CD4-positive, alpha-beta T cell treated with Interleukin-12 subunit alpha and Interleukin-12 subunit beta, for 1 hour (primary cell): ENCODE results near the gene KMT2C.
"Not testable (repeated sequence)": the region's sequence is repeated elsewhere in the genome, so short reads cannot be mapped to it uniquely, and the experiment has no call there.

ENCODE experiments used
- DNase-seq: peaks from one replicate; pipeline ENCODE4 v3.0.0-alpha.2; 2020

KMT2C gene

DNA sequence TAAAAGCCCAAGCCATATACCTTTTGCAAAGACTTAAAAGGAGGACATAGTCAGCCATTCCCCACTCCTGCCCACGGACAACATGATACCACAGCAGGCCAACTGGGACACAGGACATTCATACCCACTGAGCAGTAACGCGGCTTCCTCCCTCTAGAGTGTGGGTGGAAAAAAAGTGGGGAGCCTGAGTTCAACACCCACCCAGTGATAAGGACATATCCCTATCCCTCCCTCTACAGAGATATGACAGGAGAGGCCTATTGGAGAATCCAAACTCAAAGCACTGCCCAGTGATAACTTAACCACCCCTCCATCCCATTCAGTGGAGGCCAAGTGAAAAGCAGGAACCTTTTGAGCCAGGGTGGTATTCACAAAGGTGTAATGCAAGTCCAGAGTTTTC is 148.8 kb downstream of the KMT2C start:
- not testable (repeated sequence) for DNase-seq

DNA sequence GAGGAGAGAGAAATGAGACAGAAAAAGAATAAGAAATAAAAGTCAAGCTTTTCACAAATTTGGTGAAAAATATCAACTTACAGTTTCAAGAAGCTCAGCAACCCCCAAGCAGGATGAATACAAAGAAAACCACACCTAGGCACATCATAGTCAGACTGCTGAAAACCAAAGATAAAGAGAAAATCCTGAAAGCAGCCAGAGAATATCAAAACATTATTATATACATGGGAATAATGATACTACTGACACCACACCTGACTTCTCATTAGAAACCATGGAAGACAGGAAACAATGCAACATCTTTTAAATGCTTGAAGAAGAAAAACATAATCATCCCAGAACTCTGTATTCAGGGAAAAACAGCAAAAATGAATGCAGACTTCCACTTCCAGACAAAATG is 149.6 kb downstream of the KMT2C start:
- DNase-seq, result not testable (repeated sequence)

DNA sequence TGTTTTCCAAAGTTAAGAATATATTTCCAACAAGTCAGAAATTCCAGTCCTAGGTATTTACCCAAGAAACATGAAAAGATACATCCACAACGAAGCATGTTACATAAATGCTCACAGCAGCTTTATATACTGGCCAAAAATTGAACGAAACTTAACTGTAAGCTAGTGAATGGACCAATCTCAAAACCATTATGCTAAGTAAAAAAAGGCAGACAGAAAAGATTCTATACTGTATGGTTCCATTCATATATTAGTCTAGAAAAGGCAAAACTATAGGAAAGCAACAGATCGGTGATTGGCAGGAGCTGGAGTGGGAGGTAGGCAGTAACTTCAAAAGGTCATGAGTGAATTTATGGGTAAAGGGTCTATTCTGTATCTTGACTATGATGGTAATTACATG is 150.8 kb downstream of the KMT2C start:
- not testable (repeated sequence) for DNase-seq

DNA sequence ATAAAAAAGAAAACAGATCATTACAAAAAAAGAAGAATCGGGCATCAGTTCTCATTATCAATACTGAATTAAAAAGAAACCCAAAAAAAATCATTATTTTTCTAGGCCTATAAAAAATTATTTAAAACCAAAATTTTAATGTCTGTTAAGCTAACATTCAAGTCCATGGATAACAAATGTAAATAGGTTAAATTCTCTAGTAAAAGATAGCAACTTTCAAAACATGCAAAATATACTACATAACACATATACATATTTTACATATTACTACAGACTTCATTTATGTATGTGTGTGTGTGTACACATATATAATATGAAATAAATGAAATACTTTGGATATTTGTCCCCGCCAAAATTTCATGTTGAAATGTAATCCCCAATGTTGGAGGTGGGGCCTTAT is 158.1 kb downstream of the KMT2C start:
- not testable (repeated sequence) for DNase-seq

DNA sequence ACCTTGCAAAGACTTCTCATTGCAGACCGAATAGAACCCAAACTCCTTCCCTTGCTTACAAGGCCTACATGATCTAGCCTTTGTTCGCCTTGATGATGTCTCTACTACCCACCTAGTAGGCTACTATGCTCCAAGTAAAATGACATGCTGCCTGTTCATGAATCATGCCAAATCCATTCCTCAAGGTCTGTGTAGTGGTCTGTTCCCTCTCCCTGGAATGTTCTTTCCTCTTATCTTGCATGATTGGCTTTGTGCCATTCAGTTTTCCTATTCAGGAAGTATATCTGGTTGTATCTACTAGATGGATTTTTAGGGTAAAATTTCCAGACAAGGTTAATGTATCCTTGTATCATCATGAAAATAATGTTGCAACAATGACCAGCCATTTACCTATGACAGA is 165.4 kb downstream of the KMT2C start:
- not testable (repeated sequence) for DNase-seq

DNA sequence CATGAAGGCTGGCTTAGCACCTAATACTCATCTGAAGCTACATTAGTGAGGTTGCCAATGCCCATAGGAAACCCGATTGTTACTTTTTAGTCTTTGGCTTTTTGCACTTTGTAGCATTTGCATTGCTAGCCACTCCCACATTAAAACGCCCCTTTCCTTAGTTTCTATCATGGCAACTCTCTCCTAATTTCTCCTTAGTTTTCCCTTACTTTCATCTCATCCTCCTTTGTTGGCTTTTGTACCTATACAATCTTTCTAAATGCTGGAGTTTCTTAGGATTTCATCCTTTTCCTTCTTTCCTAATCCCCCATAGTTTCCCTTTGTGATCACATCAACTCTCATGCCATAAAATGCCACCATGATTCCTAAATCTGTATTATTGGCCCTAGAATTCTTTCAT is 168.9 kb downstream of the KMT2C start:
- DNase-seq, result not testable (repeated sequence)

DNA sequence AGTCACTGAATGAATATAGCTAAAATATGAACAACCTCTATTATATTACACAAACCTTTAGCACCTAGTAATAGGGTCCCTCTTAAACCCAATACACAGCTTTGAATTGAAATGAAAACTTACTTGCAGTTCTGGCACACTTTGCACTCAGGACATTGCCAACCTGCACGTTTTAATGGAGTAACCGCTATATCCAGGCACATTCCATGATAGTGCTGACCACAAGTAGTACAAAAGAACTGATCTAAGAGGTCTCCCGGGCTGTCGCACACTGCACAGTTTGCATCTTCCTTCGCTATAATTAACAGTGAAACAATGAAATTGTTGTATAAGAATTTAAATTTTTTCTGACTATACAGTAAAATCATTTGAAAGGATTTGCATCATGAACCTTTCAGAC is 170.9 kb downstream of the KMT2C start:
- DNase-seq, result not testable (repeated sequence)

DNA sequence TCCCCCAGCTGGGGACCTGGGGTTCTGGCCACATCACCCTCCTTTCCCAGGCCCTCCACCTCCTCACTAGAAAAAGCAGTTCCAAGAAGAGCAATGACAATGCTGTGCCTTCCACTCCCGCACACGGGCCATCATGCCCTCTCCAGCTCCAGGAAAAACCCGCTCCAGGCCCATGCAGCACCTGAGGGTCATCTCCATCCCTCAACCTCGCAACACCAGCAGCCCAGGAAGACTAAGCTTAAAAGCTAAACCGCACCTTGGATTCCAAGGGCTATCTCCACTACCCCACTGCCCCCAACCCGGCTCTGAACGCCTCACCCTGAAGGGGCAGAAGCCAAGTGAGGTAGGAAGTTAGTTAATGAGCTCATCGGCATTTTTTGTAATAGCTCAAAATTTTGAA is 173.7 kb downstream of the KMT2C start:
- DNase-seq, result not testable (repeated sequence)

DNA sequence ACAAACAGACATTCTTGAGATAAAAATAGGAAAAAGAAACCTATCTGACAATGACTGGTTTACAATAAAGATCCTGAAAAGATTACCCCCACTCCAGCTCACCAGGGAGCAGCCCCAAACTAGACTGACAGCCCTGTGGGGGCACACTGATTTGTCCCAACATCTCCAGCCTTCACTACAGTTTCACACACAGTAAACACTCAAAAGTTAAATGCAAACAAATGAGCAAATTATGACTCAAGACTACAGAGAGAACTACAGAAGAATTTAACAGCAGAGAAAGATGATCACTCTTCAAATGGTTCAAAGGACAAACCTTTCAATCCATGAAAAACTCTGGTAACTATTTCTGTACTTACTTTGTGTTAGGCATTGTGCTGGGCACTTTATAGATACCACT is 176.2 kb downstream of the KMT2C start:
- not testable (repeated sequence) for DNase-seq

DNA sequence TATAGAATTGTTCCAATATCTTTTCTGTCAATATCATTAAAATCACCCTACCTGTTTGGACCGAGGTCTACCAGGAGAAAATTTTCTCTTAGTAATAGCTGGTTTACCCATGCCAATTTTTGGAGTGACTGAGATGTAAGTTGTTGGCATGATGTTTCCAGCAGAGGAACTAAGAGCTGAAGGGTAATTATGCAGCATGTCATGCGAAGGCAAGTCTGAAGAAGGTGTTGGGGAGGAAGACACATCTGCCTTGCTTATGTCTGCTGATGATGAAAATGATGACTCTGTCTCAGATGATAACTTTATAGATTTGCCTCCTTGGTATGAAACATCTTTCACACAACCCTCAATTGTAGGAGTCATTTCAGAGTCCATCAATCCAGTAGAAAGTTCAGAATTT is 188.0 kb downstream of the KMT2C start:
- not testable (repeated sequence) for DNase-seq

DNA sequence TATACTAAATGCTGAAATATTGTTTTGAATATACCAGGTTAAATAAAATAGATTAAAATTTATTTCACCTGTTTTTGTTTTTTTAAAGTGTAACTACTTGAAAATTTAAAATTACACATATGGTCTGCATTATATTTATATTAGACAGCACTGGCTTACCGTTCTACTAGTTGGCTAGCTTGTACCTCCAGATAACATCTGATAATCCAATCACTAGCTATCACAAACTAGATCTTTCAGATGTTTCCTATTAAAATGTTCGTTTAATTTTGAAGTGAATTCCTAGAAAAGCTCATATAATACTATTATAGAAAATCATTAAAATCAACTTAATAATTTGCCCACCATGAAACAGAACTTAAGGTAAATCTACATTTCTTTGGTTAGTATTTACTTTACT is 190.4 kb downstream of the KMT2C start:
- not testable (repeated sequence) for DNase-seq

DNA sequence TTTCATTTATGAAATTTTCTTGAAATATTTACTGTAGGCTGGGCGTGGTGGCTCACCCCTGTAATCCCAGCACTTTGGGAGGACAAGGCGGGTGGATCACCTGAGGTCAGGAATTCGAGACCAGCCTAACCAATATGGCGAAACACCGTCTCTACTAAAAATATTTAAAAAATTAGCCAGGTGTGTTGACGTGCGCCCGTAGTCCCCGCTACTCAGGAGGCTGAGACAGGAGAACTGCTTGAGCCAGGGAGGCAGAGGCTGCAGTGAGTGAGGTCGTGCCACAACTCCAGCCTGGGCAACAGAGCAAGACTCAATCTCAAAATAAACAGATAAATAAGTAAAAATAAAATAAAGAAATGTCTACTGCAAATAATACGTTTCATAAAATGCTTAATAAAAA is 192.3 kb downstream of the KMT2C start:
- not testable (repeated sequence) for DNase-seq

DNA sequence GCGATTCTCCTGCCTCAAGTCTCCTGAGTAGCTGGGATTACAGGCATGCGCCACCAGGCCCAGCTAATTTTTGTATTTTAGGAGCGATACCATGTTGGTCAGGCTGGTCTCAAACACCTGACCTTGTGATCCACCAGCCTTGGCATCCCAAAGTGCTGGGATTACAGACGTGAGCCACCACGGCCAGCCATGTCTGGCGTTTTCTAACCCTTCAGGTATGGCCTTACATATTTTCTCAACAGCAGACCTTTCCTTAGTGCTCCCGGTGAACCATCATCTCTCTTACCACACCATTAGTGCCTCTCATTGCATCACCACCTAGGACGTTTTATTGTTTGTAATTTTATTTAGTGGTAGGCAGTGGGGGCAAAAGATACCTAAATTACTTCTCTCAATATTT is 194.5 kb downstream of the KMT2C start:
- not testable (repeated sequence) for DNase-seq

DNA sequence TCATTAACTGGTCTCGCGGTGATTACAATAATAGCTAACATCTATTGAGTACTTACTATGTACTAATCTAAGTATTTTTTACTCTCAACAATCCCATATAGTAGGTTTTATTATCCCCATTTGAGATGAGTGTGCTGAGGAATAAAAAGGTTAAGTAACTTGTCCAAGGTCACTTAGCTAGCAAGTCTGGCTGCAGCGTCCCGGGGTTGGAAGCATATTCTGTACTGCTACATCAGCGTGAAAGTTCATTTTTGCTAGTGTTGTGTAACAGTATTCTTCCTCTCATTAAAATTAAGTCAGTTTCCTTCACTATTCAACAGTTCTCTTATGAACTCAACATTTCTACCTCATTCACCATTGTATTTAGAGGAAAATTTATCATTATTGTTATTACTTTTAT is 199.5 kb downstream of the KMT2C start:
- not testable (repeated sequence) for DNase-seq

DNA sequence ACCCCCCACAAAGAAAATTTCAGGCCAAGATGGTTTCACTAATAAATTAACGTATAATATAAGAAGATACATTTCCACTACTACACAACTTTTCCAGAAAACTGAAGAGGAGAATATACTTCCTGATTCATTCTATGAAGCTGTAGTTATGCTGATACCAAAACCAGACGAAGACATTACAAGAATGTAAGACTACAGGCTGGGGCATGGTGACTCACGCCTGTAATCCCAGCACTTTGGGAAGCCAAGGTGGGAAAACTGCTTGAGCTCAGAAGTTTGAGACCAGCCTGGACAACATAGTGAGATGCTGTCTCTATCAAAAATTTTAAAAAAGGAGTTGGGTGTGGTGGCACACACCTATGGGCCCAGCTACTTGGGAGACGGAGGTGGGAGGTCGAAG is 201.4 kb downstream of the KMT2C start:
- not testable (repeated sequence) for DNase-seq

DNA sequence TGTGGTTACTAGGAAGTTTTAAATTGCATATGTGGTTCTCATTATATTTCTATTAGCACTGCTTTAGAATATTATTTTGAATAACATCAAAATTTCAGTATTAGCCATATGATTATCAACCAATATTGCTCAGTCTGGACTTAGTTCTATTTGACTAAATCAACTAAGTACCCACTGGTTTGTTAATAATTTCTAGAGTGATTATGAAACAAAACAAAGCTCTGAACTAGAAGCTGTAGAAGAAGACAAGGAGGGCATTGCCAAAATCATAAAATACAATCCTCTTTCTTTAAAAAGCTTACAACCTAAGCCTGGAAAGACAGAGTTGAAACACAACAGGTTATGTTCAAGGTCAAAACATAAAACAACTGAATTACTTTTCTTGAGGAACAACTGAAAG is 204.7 kb downstream of the KMT2C start:
- no peak for DNase-seq

DNA sequence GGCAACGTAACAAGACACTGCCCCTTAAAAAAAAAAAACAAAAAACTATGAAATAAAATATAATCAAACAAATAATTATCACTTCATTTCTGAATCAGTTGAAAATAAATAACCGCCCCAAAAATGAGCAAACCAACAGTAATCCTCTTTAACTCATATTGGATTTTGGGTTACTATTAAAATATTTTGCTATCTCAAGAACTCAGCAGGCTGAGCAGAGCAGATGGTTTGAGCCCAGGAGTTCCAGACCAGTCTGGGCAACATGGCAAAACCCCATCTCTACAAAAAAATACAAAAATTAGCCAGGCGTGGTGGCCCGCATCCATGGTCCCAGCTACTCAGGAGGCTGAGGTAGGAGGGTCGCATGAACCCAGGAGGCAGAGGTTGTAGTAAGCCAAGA is 216.2 kb downstream of the KMT2C start:
- DNase-seq, result not testable (repeated sequence)

DNA sequence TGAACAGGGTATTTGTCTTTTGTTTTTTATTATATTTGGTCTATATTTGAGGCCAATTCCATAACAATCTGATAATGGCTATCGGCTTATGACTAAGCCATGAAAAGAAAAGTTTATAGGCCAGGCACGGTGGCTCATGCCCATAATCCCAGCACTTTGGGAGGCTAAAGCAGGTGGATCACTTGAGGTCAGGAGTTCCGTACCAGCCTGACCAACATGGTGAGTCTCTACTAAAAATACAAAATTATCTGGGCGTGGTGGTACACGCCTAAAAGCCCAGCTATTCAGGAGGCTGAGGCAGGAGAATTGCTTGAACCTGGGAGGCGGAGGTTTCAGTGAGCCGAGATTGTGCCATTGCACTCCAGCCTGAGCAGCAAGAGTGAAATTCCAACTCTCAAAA is 227.0 kb downstream of the KMT2C start:
- DNase-seq, result not testable (repeated sequence)

DNA sequence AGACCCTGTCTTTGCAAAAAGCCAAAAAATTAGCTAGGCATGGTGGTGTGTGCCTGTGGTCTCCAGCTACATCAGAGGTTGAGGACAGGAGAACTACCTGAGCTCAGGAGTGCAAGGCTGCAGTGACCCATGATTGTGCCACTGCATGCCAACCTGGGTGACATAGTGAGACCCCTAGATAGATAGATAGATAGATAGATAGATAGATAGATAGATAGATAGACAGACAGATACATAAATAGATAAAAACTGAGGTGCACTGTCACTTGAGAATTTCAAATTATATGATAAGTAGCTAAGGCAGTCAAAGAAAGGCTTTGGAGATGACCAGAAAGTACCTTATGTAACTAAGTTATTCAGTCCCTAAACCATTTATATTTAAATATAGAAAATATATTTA is 231.4 kb downstream of the KMT2C start:
- not testable (repeated sequence) for DNase-seq

DNA sequence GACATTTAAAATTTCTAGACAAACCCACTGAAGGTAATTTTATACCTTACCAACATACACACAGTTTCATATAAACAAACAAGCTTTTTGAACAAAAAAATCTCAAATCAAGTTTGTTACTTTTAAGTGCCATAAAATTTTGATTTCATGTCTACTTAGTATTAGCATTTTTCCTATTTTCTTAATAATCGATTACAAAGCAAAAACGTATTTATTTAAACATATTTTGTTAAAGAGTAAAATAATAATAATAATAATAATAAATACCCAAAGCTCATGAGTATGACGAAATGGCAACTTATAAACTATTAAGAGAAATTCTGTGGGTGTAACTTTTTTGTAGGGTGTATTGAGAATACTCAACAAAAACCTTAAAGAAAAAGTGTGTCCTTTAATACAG is 232.7 kb downstream of the KMT2C start:
- DNase-seq, result no peak

DNA sequence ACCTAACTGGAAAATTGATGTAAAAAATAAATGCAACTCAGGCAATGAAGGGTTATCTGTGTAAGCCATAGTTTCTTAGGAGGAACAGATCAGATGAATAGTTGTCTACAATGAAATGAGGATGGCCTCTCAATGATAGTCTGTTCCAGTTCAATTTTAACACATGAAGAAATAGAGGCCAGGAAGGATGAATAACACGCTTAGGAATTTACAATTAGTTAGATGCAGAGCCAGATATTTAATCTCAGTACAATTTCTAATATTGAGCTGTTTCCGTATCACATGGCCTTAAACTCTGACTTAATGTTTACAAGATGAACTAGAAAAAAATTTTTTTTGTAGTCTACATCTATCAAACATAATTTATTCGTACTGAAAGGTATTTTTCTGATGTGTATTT is 233.7 kb downstream of the KMT2C start:
- no peak for DNase-seq

DNA sequence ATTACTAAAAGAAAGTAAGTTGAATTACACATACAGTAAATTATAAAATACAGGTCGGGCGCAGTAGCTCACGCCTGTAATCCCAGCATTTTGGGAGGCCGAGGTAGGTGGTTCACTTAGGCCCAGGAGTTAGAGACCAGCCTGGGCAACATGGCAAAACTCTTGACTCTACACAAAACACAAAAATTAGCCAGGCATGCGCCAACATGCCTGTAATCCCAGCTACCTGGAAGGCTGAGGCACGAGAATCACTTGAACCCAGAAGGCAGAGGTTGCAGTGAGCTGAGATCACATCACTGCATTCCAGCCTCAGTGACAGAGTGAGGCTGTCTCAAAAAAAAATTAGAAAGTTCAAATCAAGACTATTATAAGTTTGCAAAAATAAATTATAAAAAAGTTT is 235.4 kb downstream of the KMT2C start:
- no peak for DNase-seq

DNA sequence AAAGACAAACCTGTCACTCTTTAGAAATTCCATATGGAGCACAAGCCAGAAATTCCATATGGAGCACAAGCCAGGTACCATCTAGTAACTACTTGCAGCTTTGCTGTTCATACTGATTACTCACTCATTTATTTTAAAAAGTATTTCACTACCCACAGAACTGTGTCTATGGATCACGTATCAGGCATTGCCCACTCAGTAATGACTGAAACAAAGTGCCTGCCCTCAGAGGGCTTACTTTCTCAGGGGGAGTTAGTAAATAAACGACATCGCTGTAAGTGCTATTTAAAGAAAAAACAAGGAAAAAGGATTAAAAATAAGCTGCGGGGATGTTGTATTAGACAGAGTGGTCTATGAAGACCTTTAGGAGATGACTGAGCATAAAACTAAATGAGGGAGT is 239.4 kb downstream of the KMT2C start:
- no peak for DNase-seq

DNA sequence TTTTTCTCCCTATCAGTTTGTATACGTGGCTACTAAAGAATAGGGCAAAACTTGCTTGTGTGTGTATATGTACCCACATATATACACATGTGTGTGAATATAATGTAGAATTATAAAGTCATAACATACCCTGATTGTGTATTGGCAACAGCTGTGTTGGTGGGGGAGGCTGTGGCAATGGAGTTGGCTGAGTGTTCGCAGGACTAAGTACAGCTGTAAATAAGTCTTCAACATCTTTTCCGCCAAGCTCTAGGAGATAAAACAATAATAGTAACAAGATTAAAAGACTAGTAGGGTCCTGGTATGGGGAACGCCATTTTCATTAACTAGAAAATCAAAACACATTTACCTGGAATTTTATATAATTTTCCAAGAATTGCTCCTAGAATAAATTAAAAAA is 241.9 kb downstream of the KMT2C start:
- no peak for DNase-seq

DNA sequence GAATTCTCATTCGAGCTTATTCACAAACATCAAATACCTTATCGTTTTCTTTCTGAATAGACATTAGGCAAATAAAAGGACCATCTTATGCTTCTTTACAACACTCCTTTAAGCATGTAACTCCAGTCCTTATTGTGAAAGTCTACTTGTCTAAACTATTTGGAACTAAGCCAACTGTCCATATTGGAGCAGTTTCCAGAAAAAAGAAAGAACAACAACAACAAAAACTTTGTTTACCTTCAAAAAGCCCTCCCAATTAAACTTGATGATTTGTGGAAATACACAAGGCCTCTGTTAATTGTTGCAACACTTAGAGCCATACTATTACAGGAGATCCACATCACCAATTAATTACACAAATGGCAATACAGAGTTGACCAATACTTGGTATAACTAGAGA is 246.7 kb downstream of the KMT2C start:
- no peak for DNase-seq

DNA sequence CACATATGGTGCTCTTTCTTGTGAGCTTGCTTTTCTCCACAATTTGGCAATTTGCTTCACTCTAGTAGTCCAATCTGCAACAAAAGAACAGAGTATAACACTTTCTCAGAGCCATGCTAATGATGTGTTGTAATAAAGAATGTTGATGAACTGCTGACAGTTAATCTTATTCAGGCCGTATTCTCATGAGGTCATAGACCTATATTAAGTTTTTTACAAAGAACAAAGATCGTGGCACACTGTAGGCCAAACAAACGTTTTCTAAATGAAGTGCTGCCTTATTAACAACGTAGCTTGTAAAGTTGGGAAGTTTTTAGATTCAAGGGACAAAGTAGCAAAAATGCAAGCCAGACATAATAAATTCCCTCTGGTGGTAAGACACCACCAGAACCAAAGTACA is 250.2 kb downstream of the KMT2C start:
- DNase-seq, result no peak
